ENCODE results near the gene RAB42.
"Not testable (repeated sequence)": the region's sequence is repeated elsewhere in the genome, so short reads cannot be mapped to it uniquely, and the experiment has no call there.

RAB42 gene, protein sequence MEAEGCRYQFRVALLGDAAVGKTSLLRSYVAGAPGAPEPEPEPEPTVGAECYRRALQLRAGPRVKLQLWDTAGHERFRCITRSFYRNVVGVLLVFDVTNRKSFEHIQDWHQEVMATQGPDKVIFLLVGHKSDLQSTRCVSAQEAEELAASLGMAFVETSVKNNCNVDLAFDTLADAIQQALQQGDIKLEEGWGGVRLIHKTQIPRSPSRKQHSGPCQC

DNA sequence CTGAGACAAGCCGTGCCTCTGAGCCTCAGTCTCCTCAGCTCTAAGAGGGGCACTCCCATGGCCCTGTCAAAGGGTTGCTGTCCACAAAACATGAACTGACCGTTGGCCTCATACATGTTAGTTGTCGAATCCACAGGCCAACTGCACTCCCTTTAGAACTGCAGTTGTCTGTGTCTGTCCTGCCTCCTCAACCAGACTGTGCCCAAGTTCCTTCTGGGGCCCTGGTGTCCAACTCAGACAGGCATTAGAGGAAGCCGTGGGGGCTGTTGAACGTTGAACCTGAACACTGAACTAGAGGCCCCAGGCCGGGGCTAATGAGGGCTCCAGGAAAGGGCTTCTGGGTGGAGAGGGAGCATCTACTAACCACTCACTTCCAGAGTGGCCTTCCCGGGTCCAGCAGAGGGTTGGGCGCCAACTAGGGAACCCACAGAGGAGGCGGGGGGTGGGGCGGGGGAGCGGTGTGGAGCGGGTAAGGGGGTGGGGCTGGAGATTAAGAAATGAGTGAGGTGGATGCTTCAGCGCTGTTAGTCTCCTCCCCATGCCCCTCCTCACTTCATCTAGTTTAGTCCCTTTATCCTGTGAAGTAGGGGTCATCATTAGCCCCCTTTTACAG lies at the start of gene RAB42:
Gene RAB42, plus strand, starts transcription at position 558 of the 613 bp plus-strand sequence. CDS start 247 bp downstream, outside the sequence.
- no peak for DNase-seq (ENCODE audit: low read depth)

DNA sequence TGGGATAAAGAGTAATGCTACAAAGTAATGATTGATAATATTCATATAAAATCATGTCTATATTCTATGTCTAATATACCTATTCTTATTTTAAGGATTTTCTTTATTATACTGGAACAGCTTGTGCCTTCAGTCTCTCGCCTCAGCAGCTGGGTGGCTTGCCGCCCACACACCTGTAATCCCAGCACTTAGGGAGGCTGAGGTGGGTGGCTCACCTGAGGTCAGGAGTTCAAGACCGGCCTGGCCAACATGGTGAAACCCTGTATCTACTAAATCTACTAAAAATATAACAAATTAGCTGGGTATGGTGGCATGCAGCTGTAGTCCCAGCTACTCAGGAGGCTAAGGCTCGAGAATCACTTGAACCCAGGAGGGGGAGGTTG lies 46.8 kb upstream of the RAB42 start:
- no peak for DNase-seq (ENCODE audit: low read depth)

DNA sequence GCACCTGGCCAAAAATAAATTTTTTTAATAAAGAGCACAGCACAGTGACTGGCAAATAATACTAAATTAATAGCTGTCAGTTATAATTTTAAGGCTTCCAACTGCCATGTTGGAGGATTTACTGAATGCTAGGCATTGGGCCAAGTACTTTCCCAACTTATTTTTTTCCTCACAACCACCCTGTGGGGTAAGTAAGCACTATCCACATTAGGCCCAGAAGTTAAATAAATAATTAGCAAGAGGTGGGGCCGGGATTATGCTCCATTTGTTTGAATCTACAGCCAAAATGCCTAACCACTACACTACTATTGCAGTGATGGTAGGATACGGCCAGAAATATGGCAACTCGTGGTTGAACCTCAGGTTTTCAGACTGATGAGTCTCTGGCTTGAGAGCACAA lies 43.7 kb upstream of the RAB42 start:
- no peak for DNase-seq (ENCODE audit: low read depth)

DNA sequence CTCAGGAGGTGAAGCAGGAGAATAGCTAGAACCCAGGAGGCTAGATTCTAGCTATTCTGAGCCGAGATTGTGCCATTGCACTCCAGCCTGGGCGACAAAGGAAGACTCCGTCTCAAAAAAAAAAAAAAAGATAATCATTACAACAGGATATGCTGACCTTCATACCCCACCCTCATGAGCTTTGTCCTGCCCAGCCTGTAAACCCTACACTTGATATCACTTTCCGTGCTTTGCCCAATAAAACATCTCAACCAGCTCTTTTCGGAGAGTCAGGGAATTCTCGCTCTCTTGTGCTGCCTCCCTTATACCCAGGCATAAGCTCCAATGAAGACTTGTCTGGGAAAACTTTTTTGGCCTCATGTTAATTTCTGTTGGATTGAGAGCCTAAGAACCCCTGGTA lies 40.7 kb upstream of the RAB42 start:
- DNase-seq (ENCODE audit: low read depth): no peak

DNA sequence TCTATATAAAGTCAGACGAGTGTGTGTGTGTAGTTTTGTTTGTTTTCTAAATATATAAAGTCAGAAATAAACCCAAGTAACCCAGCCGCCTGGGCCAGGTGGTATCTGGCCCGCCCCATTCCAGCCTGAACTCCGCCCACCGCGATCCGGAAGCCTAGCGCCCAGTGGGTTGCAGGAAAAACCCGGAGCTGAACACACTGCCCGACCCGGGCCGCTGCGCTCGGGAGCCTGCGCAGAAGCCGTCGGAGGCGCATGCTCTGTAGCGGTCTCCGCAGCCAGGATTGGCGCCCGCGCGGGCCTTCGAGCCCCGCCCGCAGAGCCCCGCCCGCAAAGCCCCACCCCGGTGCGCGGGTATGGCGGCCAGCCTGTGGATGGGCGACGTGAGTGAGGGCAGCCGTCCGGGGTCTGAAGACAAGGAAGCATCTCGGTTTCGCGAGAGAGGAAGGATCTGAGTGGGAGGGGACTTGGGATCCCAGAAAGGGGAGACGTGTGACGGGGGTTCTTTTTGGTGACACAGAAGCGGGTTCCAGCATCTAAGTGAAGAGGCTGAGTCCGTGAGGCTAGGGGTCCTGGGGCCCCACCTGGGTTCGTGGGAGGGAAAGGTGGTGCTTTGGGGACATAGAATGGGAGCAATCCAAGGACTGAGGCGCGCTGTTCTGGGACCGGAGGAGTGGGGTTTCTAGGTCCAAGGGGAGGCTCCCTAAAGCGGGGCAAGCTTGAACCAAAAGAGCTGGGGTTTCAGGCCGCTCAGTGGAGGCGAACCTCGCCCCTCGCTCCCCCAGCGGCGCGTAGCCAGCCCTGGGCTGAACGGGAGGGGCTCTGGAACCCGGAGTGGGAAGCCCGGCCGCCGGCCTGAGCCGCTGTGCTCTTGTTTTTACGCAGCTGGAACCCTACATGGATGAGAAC lies 39.1 kb upstream of the RAB42 start, which contains the start of gene TRNAU1AP:
Gene TRNAU1AP, plus strand, starts transcription at position 328 of the 906 bp plus-strand sequence. Its CDS starts 26 bp downstream, at position 354.
- DNase-seq (ENCODE audit: low read depth): peak; percentile 98

DNA sequence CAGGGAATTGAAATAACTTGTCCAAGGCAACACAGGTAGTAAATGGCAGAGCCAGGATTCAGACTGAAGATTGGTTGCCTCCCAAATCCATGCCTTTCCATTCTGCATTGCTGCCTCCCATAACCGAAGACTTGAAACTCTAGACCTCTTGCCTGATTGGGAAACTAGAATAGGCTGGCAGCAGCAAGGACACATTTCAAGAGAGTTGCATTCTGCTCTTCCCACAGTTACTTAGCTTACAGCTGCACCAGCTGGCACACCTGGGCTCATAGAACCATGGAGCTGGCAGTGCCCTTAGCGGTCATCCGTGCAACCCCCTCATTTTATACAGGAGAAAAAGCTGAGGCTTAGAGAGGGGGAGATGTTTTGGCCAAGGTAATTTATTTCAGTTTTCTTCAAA lies 31.2 kb upstream of the RAB42 start:
- no peak for DNase-seq (ENCODE audit: low read depth)

DNA sequence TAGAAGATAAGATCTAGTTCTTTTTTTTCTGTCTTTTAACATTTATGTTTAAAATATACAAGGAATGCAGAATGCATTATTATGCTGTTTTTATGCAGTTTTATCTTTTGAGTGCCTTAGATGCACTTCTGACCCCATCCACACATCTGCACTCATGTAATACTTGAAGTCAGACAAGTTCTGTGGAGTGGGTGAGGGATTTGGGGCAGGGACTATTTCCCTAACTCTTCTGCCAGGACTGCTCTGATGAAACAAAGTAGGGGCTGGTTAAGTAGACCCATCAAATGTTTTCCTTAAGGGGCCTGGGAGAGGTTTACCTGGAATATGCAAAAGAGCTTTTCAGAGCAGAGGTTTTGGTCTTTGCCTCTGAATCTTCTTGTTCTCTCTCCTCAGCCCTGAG lies 27.8 kb upstream of the RAB42 start:
- no peak for DNase-seq (ENCODE audit: low read depth)

DNA sequence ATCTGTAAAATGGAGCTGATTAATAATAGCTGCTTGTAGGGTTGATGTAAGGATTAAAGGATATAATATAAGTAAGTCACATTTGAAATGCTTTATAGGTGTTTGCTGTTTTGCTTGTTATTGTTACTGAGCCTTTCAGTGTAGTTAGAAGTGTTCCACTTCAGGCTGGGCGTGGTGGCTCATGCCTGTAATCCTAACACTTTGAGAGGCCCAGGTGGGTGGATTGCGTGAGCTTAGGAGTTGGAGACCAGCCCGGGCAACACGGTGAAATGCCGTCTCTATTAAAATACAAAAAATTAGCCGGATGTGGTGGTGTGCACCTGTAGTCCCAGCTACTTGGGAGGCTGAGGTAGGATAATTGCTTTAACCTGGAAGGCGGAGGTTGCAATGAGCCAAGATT lies 27.0 kb upstream of the RAB42 start:
- no peak for DNase-seq (ENCODE audit: low read depth)

DNA sequence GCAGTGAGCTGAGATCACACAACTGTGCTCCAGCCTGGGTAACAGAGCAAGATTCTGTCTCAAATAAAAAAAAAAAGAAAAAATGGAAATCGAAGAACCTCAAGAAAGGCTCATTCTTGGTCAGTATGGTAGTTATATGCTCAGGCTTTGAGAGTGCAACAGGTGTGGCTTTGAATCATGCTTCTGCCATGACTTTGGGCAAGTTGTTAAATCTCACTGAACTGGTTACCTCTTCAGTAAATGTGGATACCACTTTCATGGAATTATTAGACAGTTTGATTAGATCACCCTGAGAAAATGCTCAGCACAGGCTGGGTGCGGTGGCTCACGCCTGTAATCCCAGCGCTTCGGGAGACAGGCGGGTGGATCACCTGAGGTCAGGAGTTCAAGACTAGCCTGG lies 26.3 kb upstream of the RAB42 start:
- DNase-seq (ENCODE audit: low read depth): no peak

DNA sequence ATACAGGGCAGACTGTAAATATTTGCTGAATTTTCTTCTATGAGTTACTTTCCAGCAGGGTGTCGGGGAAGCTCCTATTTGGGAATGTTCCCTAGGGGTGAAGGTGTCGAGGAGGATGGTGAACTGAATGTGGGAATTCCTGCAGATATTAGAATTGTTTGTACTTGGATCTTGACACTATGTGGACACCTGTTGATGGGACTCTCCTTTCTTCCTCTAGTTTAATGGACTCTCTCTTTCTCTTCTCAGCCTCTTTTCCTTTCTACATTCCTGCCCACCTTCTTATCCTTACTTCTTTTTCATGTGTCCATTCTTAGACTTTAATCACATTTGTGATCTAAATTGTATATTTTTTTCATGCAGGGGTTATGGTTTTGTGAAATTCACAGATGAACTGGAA lies 25.1 kb upstream of the RAB42 start:
- no peak for DNase-seq (ENCODE audit: low read depth)

DNA sequence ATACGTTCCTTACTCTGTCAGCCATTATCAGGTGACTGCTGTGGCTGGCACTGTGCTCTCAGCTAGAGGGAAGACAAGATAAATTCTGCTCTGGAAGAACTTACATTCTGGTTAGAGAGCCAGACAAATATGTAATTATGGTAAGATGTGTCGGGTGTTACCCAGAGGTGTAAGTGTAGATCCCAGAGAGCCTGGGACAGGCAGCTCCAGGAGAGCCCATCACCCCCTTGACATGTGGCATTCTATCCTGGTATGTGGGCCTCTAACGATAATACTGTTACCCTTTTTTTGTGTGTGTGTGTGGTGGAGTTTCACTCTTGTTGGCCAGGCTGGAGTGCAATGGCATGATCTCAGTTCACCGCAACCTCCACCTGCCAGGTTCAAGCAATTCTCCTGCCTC lies 20.2 kb upstream of the RAB42 start:
- no peak for DNase-seq (ENCODE audit: low read depth)

DNA sequence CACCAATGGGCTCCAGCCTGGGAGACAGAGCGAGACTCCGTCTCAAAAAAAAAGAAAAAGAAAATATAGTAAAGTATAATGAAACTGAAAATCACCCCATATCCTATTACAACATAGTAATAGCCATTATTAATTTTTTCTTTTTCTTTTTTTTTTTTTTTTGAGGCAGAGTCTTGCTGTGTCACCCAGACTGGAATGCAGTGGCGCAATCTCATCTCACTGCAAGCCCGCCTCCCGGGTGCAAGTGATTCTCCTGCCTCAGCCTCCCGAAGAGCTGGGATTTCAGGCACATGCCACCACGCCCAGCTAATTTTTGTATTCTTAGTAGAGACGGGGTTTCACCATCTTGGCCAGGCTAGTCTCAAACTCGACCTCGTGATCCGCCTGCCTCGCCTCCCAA lies 19.2 kb upstream of the RAB42 start:
- DNase-seq (ENCODE audit: low read depth): not testable (repeated sequence)

DNA sequence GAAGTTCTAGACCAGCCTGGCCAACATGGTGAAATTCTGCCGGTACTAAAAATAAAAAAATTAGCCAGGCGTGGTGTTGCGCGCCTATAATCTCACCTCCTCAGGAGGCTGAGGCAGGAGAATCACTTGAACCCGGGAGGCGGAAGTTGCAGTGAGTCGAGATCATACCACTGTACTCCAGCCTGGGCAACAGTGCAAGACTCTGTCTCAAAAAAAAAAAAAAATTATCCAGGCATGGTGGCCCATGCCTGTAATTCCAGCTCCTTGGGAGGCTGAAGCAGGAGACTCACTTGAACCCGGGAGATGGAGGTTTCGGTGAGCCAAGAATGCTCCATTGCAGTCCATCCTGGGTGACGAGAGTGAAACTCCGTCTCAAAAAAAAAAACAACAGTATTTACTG lies 18.5 kb upstream of the RAB42 start:
- no peak for DNase-seq (ENCODE audit: low read depth)

DNA sequence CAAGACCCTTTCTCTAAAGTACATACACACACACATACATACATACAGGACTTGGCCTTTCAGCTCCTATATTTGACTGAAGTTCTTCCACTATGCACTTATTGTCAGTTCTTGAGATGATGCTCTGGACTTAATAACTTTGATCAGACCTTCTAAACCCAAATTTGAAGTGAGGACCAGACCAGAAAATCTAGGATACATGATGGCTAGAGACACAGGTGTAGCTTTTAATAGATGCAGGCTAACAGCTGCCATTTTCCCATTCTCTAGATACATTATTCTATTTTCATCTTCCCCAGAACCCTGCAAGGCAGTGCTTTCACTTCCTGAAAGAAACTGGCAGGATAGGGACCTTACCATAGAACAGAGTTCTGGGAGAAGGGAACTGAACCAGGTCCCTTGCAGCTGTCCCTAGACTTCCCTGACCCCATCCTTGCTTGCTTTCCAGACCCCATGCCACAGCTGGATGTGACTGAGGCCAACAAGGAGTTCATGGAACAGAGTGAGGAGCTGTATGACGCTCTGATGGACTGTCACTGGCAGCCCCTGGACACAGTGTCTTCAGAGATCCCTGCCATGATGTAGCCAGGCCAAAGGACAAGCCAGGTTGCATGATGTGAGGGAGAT lies 14.9 kb upstream of the RAB42 start:
- DNase-seq (ENCODE audit: low read depth): no peak

DNA sequence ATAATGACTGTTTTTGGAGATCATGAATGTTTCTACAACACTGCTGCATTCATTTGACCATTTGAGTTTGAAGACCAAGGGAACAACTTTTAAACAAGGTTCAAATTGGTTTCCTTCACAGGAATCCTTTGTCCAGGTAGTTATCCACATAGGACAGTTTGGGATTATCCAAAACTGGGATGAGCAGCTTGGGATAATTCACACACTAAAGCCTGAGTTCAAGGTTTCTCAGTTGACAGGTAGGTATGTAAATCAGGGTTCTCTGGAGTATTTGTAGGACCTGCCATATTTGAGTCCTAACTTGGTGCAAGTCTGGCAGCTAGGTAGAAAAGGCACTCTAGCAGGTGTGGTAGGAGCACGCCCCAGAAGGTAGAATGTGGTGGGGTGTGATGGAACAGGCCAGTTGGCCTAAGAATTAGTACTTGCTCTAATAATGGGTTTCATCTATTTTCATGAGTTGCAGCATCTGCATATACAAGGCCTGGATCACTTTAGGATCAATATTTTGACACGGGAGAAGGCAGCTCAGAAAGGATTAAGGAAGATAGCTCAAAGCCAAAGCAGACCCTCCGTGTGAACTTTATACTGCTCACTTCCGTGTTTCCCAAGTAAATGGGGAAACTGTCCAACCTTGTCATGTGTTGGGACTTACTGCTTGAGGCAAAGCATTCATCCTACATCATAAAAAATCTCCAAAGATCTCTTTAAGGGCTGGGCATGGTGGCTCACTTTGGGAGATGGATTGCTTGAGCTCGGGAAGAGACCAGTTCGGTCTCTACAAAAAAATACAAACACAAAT lies 14.1 kb upstream of the RAB42 start:
- DNase-seq (ENCODE audit: low read depth): no peak

DNA sequence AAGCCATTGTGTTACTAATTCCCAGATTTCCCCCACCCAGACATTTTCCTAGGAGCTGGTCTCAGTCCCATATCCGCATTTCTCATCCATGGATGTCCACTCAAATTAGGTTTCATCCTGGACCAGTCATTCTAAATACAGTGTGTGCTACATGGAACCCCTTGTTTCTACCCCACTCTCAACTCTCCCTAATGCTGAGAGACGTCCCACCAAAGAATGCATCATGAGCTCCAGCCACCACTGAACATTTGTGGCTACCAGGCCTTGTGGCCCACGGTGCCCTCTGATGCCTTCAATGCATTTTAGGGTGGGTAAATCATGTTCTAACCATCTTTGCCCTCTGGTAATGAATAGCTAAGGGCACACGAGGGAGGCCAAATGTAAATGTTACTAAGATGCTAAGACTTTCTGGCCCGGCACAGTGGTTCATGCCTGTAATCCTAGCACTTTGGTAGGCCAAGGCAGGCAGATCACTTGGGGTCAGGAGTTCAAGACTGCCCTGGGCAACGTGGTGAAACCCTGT lies 13.3 kb upstream of the RAB42 start:
- no peak for DNase-seq (ENCODE audit: low read depth)

DNA sequence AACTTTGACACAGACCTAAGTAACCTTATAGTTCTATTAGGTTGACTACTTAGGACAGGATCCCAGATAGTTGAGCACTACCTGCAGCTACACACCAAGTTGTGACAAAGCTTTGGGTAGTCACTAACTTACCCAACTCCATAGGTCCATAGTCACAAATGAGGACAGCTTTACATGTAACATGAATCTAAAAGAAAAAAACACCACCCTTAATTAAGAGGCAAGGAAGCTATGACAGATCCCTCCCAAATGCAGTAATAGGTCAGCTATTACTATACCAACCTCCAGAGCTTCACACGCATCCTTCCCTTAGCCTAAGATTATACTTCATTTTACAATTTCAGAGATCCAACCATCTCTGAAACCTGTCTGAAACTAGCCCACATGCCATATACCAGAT lies 12.7 kb upstream of the RAB42 start:
- DNase-seq (ENCODE audit: low read depth): no peak

DNA sequence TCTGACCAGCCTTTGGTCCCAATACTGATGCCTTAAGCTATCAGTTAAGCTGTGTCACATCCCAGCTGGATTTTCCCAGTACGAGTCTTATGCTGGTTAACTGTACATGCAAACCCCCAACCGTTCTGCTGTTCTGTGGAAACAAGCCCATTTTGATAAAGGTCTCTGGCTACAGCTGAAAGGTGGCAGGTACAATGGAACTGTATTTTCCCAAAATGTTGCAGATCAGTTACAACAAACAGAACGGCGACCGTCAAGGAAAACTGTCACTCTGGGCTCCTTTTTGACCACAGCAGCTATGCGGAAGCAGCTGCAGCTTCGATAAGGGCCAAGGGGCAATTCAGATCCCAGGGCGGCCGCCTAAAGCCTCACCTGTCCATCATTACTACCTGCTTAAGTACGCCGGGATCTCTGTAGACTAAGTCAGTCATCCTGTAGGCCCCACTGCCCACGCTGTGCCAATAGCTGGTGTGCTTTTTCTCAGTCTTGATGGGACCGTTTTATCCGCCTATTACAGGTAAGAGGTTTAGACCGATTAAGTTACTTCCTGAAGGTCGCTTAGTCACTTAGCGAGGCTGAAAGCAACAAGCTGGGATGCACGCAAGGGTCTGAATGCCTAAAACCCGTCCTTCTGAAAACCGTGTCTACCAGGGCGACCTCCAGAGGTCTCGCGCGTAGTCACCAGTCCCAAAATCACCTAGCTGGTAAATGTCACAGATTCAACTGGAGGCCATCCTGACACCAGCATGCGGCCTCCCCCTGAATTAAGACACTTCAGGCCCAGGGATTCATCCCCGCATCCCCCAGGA lies 11.1 kb upstream of the RAB42 start:
- no peak for DNase-seq (ENCODE audit: low read depth)

DNA sequence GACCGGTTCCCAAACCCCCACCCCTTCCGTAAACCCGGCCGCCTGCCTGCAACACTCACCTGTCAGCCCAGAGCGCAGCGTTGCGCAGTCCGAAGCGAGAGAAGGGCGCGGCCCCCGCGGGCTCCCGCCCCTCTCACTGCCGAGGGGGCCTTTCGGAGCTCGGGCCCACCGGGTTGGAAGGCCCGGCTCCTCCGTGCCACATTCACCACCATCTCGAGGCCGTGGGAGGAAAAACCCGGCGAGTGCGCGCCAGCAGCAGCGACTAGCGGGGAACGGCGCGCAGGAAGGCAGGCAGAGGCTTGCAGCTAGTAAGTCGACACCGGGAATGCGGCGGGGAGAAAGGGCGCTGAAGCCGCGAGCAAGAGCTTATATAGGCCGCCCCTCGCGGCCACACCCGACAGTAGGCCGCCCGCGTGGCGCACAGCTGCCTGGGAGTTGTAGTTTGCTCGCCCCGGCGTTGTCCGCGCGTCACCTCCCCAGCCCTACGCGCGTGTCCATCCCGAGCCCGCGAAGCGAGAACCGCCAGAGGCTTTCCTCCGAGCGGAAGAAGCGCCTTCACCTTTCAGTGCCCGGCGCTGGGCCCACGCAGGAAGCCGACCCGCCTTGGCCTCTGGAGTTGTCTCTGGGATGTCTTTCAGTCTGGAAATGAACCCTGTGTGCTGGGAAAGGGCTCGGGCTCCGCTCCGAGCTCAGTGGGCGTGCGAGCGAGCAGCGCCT lies 10.4 kb upstream of the RAB42 start:
- peak; percentile 94 for DNase-seq (ENCODE audit: low read depth)

DNA sequence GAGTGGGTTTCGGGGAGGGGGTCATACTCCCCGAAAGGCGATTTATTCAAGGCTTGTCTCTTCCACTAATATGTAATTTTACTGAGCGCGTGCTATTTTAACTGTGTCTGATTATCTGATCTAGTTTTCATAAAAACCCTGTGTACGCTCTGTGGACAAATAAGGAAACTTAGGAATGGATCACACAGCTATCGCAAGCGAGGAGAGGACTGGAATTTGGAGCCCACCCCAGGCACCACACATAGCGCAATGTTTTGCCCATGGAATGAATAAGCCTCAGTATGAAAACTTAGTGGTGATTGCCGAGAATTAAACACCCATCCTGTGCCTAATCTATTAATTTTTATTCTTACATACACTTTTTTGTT lies 9.8 kb upstream of the RAB42 start:
- DNase-seq (ENCODE audit: low read depth): no peak
